HG03045 (cell line): ENCODE data around the gene CHD5.
"Not testable (repeated sequence)": the region's sequence is repeated elsewhere in the genome, so short reads cannot be mapped to it uniquely, and the experiment has no call there.

Experiments used
- ATAC-seq: cut with Tn5 transposase; IDR thresholded peaks from one replicate; pipeline ENCODE4 v1.9.1; 2021; ENCODE audit warnings: mild to moderate bottlenecking, moderate library complexity; ENCODE audit not compliant: unreplicated experiment

Gene CHD5

GRCh38 chr1:6088956-6089355 lies 91.2 kb downstream of the CHD5 start:
- no peak for ATAC-seq

- ATAC-seq: no peak
These were observed 92.2 kb downstream of the CHD5 start for GRCh38 chr1:6087958-6088357.

GRCh38 chr1:6087377-6087772 lies 92.7 kb downstream of the CHD5 start:
- ATAC-seq: no peak

- no peak for ATAC-seq
These were observed 93.3 kb downstream of the CHD5 start for GRCh38 chr1:6086762-6087376.

GRCh38 chr1:6086358-6086757 lies 93.8 kb downstream of the CHD5 start:
- ATAC-seq: no peak

- ATAC-seq: no peak
These were observed 94.5 kb downstream of the CHD5 start for GRCh38 chr1:6085666-6086065.

GRCh38 chr1:6084781-6085495 lies 95.2 kb downstream of the CHD5 start:
- ATAC-seq: no peak

- ATAC-seq: no peak
These were observed 96.2 kb downstream of the CHD5 start for GRCh38 chr1:6083801-6084446.

- no peak for ATAC-seq
These were observed 96.7 kb downstream of the CHD5 start for GRCh38 chr1:6083385-6083784.

- ATAC-seq: no peak
These were observed 97.6 kb downstream of the CHD5 start for GRCh38 chr1:6082430-6082971.

GRCh38 chr1:6081901-6082300 lies 98.2 kb downstream of the CHD5 start:
- no peak for ATAC-seq

- no peak for ATAC-seq
These were observed 99.7 kb downstream of the CHD5 start for GRCh38 chr1:6080469-6080868.

GRCh38 chr1:6077919-6078318 lies 102.2 kb downstream of the CHD5 start:
- ATAC-seq: no peak

GRCh38 chr1:6077506-6077905 lies 102.6 kb downstream of the CHD5 start:
- no peak for ATAC-seq

GRCh38 chr1:6077061-6077460 lies 103.1 kb downstream of the CHD5 start:
- ATAC-seq: not testable (repeated sequence)

GRCh38 chr1:6075748-6076147 lies 104.4 kb downstream of the CHD5 start:
- ATAC-seq: no peak

GRCh38 chr1:6074192-6074901 lies 105.8 kb downstream of the CHD5 start:
- ATAC-seq: no peak

- ATAC-seq: no peak
These were observed 106.6 kb downstream of the CHD5 start for GRCh38 chr1:6073480-6074053.

GRCh38 chr1:6072774-6073479 lies 107.2 kb downstream of the CHD5 start:
- no peak for ATAC-seq

GRCh38 chr1:6071219-6071618 lies 108.9 kb downstream of the CHD5 start:
- ATAC-seq: no peak
